GM12878 (cell line): ENCODE measurements around the gene TBC1D5. TPM values are rescaled to one million over a fixed set of nuclear protein-coding genes. Genes with fewer than 3 reads are reported as not detected.

ENCODE experiments used
- ATAC-seq: fragments of 200-7000 bp; cut with Tn5 transposase; 3 replicates; pipeline ENCODE4 v1.9.1; 2020; ENCODE audit warnings: mild to moderate bottlenecking, moderate library complexity
- BruUV-seq: library from RNA; stranded (reverse); fragments of 400-500 nt; replicated peaks from 2 replicates; lab custom pipeline; 2021; lab: Mats Ljungman, UMichigan
- CTCF ChIA-PET: fragments of 300-600 bp; sonication (Branson Sonifier 250); formaldehyde crosslinking; extraction: SDS; loops from one replicate; lab custom pipeline; 2021; ENCODE audit warnings: inconsistent platforms; lab: Yijun Ruan, JAX
- POLR2A ChIA-PET: fragments of 350-600 bp; formaldehyde crosslinking; extraction: SDS; loops from one replicate; lab custom pipeline; 2021; ENCODE audit warnings: inconsistent platforms; lab: Charles Lee
- RAD21 ChIA-PET: fragments of 300-600 bp; sonication (Branson Sonifier 250); formaldehyde crosslinking; loops from one replicate; lab custom pipeline; 2023; ENCODE audit warnings: antibody characterized with exemption; ENCODE audit not compliant: unreplicated experiment; lab: Charles Lee
- SMC1A ChIA-PET: fragments of 300-600 bp; sonication (Branson Sonifier 250); formaldehyde crosslinking; loops from one replicate; lab custom pipeline; 2023; ENCODE audit not compliant: unreplicated experiment, uncharacterized antibody; lab: Charles Lee
- DNase-seq: peaks from one replicate; pipeline ENCODE4 v3.0.0-alpha.2; 2011; ENCODE audit warnings: low read depth, low spot score
- FAIRE-seq: peaks from 3 replicates; lab custom pipeline; 2011; peaks lifted over from hg19 to GRCh38; lab: Jason Lieb, UNC
- H2AFZ ChIP-seq: 2 replicates; pipeline ENCODE4 v1.6.0; 2011; ENCODE audit warnings: low read depth, low read length, control low read depth; ENCODE audit not compliant: control insufficient read depth
- H3K27ac ChIP-seq: 2 replicates; pipeline ENCODE4 v1.5.1; 2011; ENCODE audit warnings: control low read depth; ENCODE audit not compliant: control insufficient read depth, insufficient read depth
- H3K27me3 ChIP-seq, 2 experiments: replicated peaks in 1 of 2; 2 replicates each; pipeline versions ENCODE4 v1.6.0 to v1.6.1; 2011; ENCODE audit warnings: low read length in 1 of 2; ENCODE audit not compliant: control insufficient read depth in 2 of 2, insufficient read depth in 2 of 2
- H3K36me3 ChIP-seq, 2 experiments: 2 replicates each; pipeline ENCODE4 v1.5.1; 2011; ENCODE audit warnings: low read length in 1 of 2; ENCODE audit not compliant: control insufficient read depth in 2 of 2, insufficient read depth in 2 of 2
- H3K4me1 ChIP-seq: 2 replicates; pipeline ENCODE4 v1.6.1; 2011; ENCODE audit warnings: mild to moderate bottlenecking, low read length, moderate library complexity, mixed read lengths; ENCODE audit not compliant: control insufficient read depth, insufficient read depth
- H3K4me2 ChIP-seq: 2 replicates; pipeline ENCODE4 v1.6.0; 2011; ENCODE audit warnings: control low read depth; ENCODE audit not compliant: control insufficient read depth, insufficient read depth
- H3K4me3 ChIP-seq: fragments of 200-600 bp; sonication (generic); 2 replicates; pipeline ENCODE4 v1.5.1; 2016
- H3K79me2 ChIP-seq: 2 replicates; pipeline ENCODE4 v1.6.0; 2011; ENCODE audit warnings: low read length; ENCODE audit not compliant: control insufficient read depth, insufficient read depth
- H3K9ac ChIP-seq: 2 replicates; pipeline ENCODE4 v1.8.0; 2011; ENCODE audit warnings: low read length, control low read depth, mixed read lengths; ENCODE audit not compliant: control insufficient read depth, insufficient read depth
- H3K9me3 ChIP-seq: replicated peaks from 3 replicates; pipeline ENCODE4 v1.5.1; 2011; ENCODE audit warnings: mild to moderate bottlenecking, low read length; ENCODE audit not compliant: control insufficient read depth, insufficient read depth
- H4K20me1 ChIP-seq: 2 replicates; pipeline ENCODE4 v1.6.0; 2011; ENCODE audit not compliant: control insufficient read depth, insufficient read depth
- BCL11A ChIP-seq: IDR thresholded peaks from 2 replicates; pipeline ENCODE4 v1.6.1; 2011; ENCODE audit warnings: low read depth, low read length
- CHD2 ChIP-seq: IDR thresholded peaks from 2 replicates; pipeline ENCODE4 v1.6.1; 2011; ENCODE audit warnings: low read depth, low read length, improper control_type of control experiment, borderline replicate concordance
- DPF2 ChIP-seq: fragments of 450-650 bp; IDR thresholded peaks from 2 replicates; pipeline ENCODE4 v1.6.1; 2017; ENCODE audit warnings: mild to moderate bottlenecking
- GATAD2B ChIP-seq: fragments of 450-650 bp; conservative IDR thresholded peaks from 2 replicates; pipeline ENCODE4 v1.6.1; 2017; ENCODE audit warnings: low read depth, mild to moderate bottlenecking, moderate library complexity
- IKZF1 ChIP-seq: fragments of 450-650 bp; conservative IDR thresholded peaks from 2 replicates; pipeline ENCODE4 v1.6.1; 2017; ENCODE audit warnings: antibody characterized with exemption, mild to moderate bottlenecking
- KDM1A ChIP-seq: fragments of 200-600 bp; sonication (generic); IDR thresholded peaks from 2 replicates; pipeline ENCODE4 v1.6.1; 2016; ENCODE audit warnings: borderline replicate concordance
- KLF5 ChIP-seq: fragments of 450-650 bp; IDR thresholded peaks from 2 replicates; pipeline ENCODE4 v1.6.1; 2014; ENCODE audit warnings: mild to moderate bottlenecking; ENCODE audit not compliant: partially characterized antibody
- RAD51 ChIP-seq: fragments of 450-650 bp; IDR thresholded peaks from 2 replicates; pipeline ENCODE4 v1.6.1; 2016; ENCODE audit warnings: moderate library complexity, mild to moderate bottlenecking, inconsistent platforms
- SIN3A ChIP-seq: IDR thresholded peaks from 2 replicates; pipeline ENCODE4 v1.6.1; 2012; ENCODE audit warnings: low read depth, low read length, improper control_type of control experiment
- ZNF24 ChIP-seq: fragments of 450-650 bp; IDR thresholded peaks from 2 replicates; pipeline ENCODE4 v1.6.1; 2017; ENCODE audit warnings: antibody characterized with exemption, mild to moderate bottlenecking
- ZNF622 ChIP-seq: fragments of 450-650 bp; IDR thresholded peaks from 2 replicates; pipeline ENCODE4 v1.6.1; 2017; ENCODE audit warnings: mild to moderate bottlenecking, inconsistent platforms
- WGBS: methylation state at CpG from one replicate; pipeline ENCODE4 v1.1.6; 2016; ENCODE audit warnings: low lambda C conversion rate; ENCODE audit not compliant: insufficient replicate concordance, insufficient coverage; ENCODE audit errors: missing lambda C conversion rate; 5-methylcytosine and 5-hydroxymethylcytosine counted together
- in situ Hi-C: fragments of 300-500 bp; cut with MboI; formaldehyde crosslinking; loops from 9 replicates; pipeline ENCODE4 v1.14.3; 2018; ENCODE audit warnings: mixed read lengths
- intact Hi-C: fragments of 100-400 bp; cut with micrococcal nuclease; formaldehyde crosslinking; loops from one replicate; pipeline ENCODE4 v1.14.2; 2022; ENCODE audit not compliant: unreplicated experiment
- polyA plus RNA-seq, 11 experiments: library from polyadenylated mRNA; depleted of rRNA in 4 of 11; unstranded in 6 of 11; stranded (reverse) in 5 of 11; fragments of >200 nt; fragmentation: Nextera tagmentation in 4 of 11; fragmentation: Illumina TruSeq in 1 of 11; extraction: Ambion mirVana in 4 of 11; extraction: Trizol in 1 of 11; gene quantifications; 1 replicate in 1 of 11; 2 replicates in 10 of 11; pipeline versions ENCODE4 v1.2.1 to v1.2.3, GENCODE V29; 2011 to 2016; ENCODE audit warnings: inconsistent platforms in 2 of 11, missing spikeins in 2 of 11, low read depth in 1 of 11
- total RNA-seq, 4 experiments: library from RNA; depleted of rRNA in 3 of 4; stranded (reverse); fragments of >200 nt in 3 of 4; fragmentation: Illumina TruSeq in 1 of 4; extraction: Trizol in 1 of 4; gene quantifications; 2 replicates each; pipeline versions ENCODE4 v1.2.1 to v1.2.3, GENCODE V29; 2013 to 2021
- TF ChIP-seq, protein P1 (sequence below): fragments of 150-350 bp; IDR thresholded peaks from 2 replicates; pipeline ENCODE4 v1.6.1; 2016; ENCODE audit warnings: low read depth, low read length
- TF ChIP-seq, protein P2 (sequence below): fragments of 450-650 bp; IDR thresholded peaks from 2 replicates; pipeline ENCODE4 v1.6.1; 2016; ENCODE audit warnings: mild to moderate bottlenecking
- TF ChIP-seq, protein P3 (sequence below): IDR thresholded peaks from 2 replicates; pipeline ENCODE4 v1.6.1; 2011; ENCODE audit warnings: borderline replicate concordance, low read depth, mild to moderate bottlenecking, moderate library complexity, mixed read lengths, low read length; ENCODE audit not compliant: insufficient read depth; ENCODE audit errors: extremely low read length

Gene TBC1D5
- total and polyA plus RNA-seq, 10 of the 15 experiments (the other 5 are each of a cell fraction or from before 2014, with no cell fraction given), result 5.5 to 61.0 (median 43.8) TPM

DNA sequence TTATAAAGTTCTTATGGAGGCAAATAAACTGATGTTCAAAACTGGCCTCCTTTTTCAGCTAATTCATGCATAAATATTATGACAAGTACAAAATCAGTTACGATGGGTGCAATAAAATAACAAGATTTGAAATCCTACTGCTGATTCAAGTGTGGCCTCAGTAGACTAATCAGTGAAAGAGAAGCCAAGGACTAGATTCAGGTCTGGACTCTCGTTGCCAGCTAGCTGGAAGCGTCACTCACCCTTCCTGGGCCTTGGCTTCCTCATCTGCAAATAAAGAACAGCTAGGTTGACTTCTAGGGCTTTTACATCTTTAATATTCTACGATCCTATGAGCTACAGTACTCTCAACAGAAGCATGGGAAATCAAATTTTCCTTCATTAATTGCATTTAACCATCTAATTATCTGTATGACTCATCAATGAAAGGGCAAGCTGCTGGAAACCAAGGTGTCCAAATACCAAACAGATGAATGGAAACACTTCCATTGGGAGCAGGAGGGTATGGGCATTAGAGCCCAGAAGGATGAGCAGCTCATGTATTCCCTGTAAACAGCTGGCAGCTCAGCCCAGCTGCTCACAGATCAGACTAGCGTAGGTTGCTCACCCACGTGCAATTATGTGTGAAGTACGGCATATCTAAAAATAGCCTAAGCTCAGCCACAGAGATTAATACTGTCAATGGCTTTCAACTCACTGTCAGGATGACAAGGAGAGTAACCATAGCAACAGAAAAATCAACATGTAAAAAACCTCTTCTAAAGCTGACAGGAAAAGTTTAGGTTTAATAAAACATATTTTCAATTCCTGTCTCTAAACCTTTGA lies 562.8 kb downstream of the TBC1D5 start:
- Histone ChIP-seq H3K4me2 (no peak overlapping the region; the same call in 1 of the 2 replicates), H3K27me3 (no peaks in the 10 kb centered on the region), H3K4me1 (peaks cover 38% of the 10 kb centered on the region), H3K79me2 (no peaks in the 10 kb centered on the region), H3K9me3 (no peaks in the 10 kb centered on the region), H4K20me1 (no peaks in the 10 kb centered on the region), H2AFZ (no peak overlapping the region), H3K36me3 (peaks cover 0 to 5% of the 10 kb centered on the region in 2 experiments; a peak in 2 of 4 replicates), H3K4me3 (no peak overlapping the region), H3K9ac (no peak overlapping the region), H3K27ac (no peak overlapping the region)
- no TSS peak for BruUV-seq
- no peak for FAIRE-seq
- ChIA-PET RAD21 (interaction anchor here (0.9 to 4.9 kb wide), 14 partner anchors 11 to 577 kb away, joined by 3 to 40 read pairs (median 4); partner anchors contain the start of gene PLCL2), CTCF (interaction anchor here (0.5 to 3.3 kb wide), 10 partner anchors 9 to 296 kb away, joined by 3 to 32 read pairs (median 4); no protein-coding TSS in a partner anchor), POLR2A (interaction anchor here (0.5 to 1.1 kb wide), 2 partner anchors 16 to 626 kb away, joined by 3 to 5 read pairs; no protein-coding TSS in a partner anchor), SMC1A (interaction anchor here (0.7 to 4.1 kb wide), 17 partner anchors 8 to 338 kb away, joined by 3 to 56 read pairs (median 5); no protein-coding TSS in a partner anchor)
- in situ Hi-C loops (no loop called here), intact Hi-C loops (loop anchor here (2.0 kb wide), 1 partner anchor 125 kb away; no protein-coding TSS in a partner anchor)
- WGBS, result 69% methylated on average over 7 of the region's 7 CpGs
- peak; percentile 84 for ATAC-seq
- DNase-seq, result peak; percentile 56
- peak; percentile 92 for TF ChIP-seq DPF2
- peak; percentile 40 for TF ChIP-seq KLF5
- TF ChIP-seq CHD2, result peak; percentile 44; the same call in 1 of the 2 replicates
- TF ChIP-seq, protein P1, sequence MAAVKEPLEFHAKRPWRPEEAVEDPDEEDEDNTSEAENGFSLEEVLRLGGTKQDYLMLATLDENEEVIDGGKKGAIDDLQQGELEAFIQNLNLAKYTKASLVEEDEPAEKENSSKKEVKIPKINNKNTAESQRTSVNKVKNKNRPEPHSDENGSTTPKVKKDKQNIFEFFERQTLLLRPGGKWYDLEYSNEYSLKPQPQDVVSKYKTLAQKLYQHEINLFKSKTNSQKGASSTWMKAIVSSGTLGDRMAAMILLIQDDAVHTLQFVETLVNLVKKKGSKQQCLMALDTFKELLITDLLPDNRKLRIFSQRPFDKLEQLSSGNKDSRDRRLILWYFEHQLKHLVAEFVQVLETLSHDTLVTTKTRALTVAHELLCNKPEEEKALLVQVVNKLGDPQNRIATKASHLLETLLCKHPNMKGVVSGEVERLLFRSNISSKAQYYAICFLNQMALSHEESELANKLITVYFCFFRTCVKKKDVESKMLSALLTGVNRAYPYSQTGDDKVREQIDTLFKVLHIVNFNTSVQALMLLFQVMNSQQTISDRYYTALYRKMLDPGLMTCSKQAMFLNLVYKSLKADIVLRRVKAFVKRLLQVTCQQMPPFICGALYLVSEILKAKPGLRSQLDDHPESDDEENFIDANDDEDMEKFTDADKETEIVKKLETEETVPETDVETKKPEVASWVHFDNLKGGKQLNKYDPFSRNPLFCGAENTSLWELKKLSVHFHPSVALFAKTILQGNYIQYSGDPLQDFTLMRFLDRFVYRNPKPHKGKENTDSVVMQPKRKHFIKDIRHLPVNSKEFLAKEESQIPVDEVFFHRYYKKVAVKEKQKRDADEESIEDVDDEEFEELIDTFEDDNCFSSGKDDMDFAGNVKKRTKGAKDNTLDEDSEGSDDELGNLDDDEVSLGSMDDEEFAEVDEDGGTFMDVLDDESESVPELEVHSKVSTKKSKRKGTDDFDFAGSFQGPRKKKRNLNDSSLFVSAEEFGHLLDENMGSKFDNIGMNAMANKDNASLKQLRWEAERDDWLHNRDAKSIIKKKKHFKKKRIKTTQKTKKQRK, result no peak
- peak; percentile 81 for TF ChIP-seq BCL11A
- TF ChIP-seq KDM1A, result no peak
- TF ChIP-seq ZNF622, result no peak
- peak; percentile 59 for TF ChIP-seq RAD51
- TF ChIP-seq SIN3A, result peak; percentile 58; the same call in 1 of the 2 replicates
- TF ChIP-seq, protein P2, sequence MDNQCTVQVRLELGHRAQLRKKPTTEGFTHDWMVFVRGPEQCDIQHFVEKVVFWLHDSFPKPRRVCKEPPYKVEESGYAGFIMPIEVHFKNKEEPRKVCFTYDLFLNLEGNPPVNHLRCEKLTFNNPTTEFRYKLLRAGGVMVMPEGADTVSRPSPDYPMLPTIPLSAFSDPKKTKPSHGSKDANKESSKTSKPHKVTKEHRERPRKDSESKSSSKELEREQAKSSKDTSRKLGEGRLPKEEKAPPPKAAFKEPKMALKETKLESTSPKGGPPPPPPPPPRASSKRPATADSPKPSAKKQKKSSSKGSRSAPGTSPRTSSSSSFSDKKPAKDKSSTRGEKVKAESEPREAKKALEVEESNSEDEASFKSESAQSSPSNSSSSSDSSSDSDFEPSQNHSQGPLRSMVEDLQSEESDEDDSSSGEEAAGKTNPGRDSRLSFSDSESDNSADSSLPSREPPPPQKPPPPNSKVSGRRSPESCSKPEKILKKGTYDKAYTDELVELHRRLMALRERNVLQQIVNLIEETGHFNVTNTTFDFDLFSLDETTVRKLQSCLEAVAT, result no peak
- TF ChIP-seq, protein P3, sequence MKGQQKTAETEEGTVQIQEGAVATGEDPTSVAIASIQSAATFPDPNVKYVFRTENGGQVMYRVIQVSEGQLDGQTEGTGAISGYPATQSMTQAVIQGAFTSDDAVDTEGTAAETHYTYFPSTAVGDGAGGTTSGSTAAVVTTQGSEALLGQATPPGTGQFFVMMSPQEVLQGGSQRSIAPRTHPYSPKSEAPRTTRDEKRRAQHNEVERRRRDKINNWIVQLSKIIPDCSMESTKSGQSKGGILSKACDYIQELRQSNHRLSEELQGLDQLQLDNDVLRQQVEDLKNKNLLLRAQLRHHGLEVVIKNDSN, result no peak
- TF ChIP-seq GATAD2B, result peak; percentile 85
- no peak for TF ChIP-seq ZNF24
- TF ChIP-seq IKZF1, result peak; percentile 96
